Trophoblast cell (in vitro differentiated cells and primary cell): Measurements from ENCODE around the gene LRIG1.
A peak's percentile ranks its signal among the peaks of the same experiment; 100 is the strongest.

Experiments used
- DNase-seq, 2 donors: peaks; one replicate each; pipeline ENCODE4 v3.0.0-alpha.2; 2016
- H2AFZ ChIP-seq: 2 replicates; pipeline ENCODE4 v1.6.1; 2013; ENCODE audit warnings: low read length, moderate library complexity, mild to moderate bottlenecking; ENCODE audit not compliant: insufficient read depth, poor library complexity
- H2AK5ac ChIP-seq: 2 replicates; pipeline ENCODE4 v1.6.1; 2013; ENCODE audit warnings: mild to moderate bottlenecking, low read length
- H2BK120ac ChIP-seq: 2 replicates; pipeline ENCODE4 v1.6.1; 2013; ENCODE audit warnings: low read length, mild to moderate bottlenecking, moderate library complexity; ENCODE audit not compliant: insufficient read depth, poor library complexity
- H2BK12ac ChIP-seq: 2 replicates; pipeline ENCODE4 v1.6.1; 2013; ENCODE audit warnings: mild to moderate bottlenecking, low read length, moderate library complexity
- H2BK5ac ChIP-seq: 2 replicates; pipeline ENCODE4 v1.6.1; 2013; ENCODE audit warnings: low read length, low read depth, moderate library complexity, mild to moderate bottlenecking; ENCODE audit not compliant: poor library complexity
- H3K14ac ChIP-seq: 2 replicates; pipeline ENCODE4 v1.6.1; 2013; ENCODE audit warnings: mild to moderate bottlenecking, low read length
- H3K18ac ChIP-seq: 2 replicates; pipeline ENCODE4 v1.6.1; 2013; ENCODE audit warnings: mild to moderate bottlenecking, low read length
- H3K23ac ChIP-seq: 2 replicates; pipeline ENCODE4 v1.6.1; 2013; ENCODE audit warnings: low read length
- H3K27ac ChIP-seq: 2 replicates; pipeline ENCODE4 v1.5.1; 2013; ENCODE audit warnings: low read depth, mild to moderate bottlenecking, inconsistent platforms, low read length, moderate library complexity
- H3K27me3 ChIP-seq: 2 replicates; pipeline ENCODE4 v1.6.1; 2013; ENCODE audit warnings: inconsistent platforms, mild to moderate bottlenecking, low read length, moderate library complexity; ENCODE audit not compliant: insufficient read depth
- H3K36me3 ChIP-seq, 2 experiments: 1 replicate in 1 of 2; 2 replicates in 1 of 2; pipeline ENCODE4 v1.6.1; 2013; ENCODE audit warnings: low read length in 2 of 2, mild to moderate bottlenecking in 2 of 2, moderate library complexity in 1 of 2; ENCODE audit not compliant: insufficient read depth in 2 of 2, control insufficient read depth in 1 of 2
- H3K4ac ChIP-seq: 2 replicates; pipeline ENCODE4 v1.6.1; 2013; ENCODE audit warnings: low read depth, mild to moderate bottlenecking, low read length, moderate library complexity
- H3K4me1 ChIP-seq, 2 experiments: 1 replicate in 1 of 2; 2 replicates in 1 of 2; pipeline ENCODE4 v1.6.1; 2013; ENCODE audit warnings: low read length in 2 of 2, mild to moderate bottlenecking in 2 of 2, moderate library complexity in 1 of 2; ENCODE audit not compliant: insufficient read depth in 2 of 2, control insufficient read depth in 1 of 2
- H3K4me2 ChIP-seq: 2 replicates; pipeline ENCODE4 v1.6.1; 2013; ENCODE audit warnings: inconsistent platforms, mild to moderate bottlenecking, low read length, moderate library complexity
- H3K4me3 ChIP-seq: 2 replicates; pipeline ENCODE4 v1.5.1; 2013; ENCODE audit warnings: mild to moderate bottlenecking, low read depth, low read length, inconsistent platforms
- H3K79me1 ChIP-seq: one replicate; pipeline ENCODE4 v1.6.1; 2013; ENCODE audit warnings: low read length
- H3K79me2 ChIP-seq: 2 replicates; pipeline ENCODE4 v1.6.1; 2013; ENCODE audit warnings: low read length, mild to moderate bottlenecking; ENCODE audit not compliant: control insufficient read depth, insufficient read depth, poor library complexity
- H3K9ac ChIP-seq: 2 replicates; pipeline ENCODE4 v1.6.1; 2013; ENCODE audit warnings: mild to moderate bottlenecking, low read length
- H3K9me3 ChIP-seq: 2 replicates; pipeline ENCODE4 v1.6.1; 2013; ENCODE audit warnings: low read depth, mild to moderate bottlenecking, control low read depth, inconsistent platforms, low read length; ENCODE audit not compliant: insufficient read depth
- H4K12ac ChIP-seq: 2 replicates; pipeline ENCODE4 v1.6.1; 2013; ENCODE audit warnings: low read depth, mild to moderate bottlenecking, low read length, moderate library complexity
- H4K8ac ChIP-seq: 2 replicates; pipeline ENCODE4 v1.6.1; 2013; ENCODE audit warnings: low read depth, mild to moderate bottlenecking, low read length, moderate library complexity
- H4K91ac ChIP-seq: one replicate; pipeline ENCODE4 v1.6.1; 2013; ENCODE audit warnings: low read depth, mild to moderate bottlenecking, low read length, moderate library complexity
- WGBS: extraction: QIAGEN DNeasy Blood & Tissue Kit; methylation state at CpG from one replicate; pipeline ENCODE4 v1.1.7; 2013; ENCODE audit warnings: missing lambda C conversion rate; ENCODE audit not compliant: insufficient read length, insufficient coverage; ENCODE audit errors: extremely low coverage; 5-methylcytosine and 5-hydroxymethylcytosine counted together

Gene LRIG1

GRCh38 chr3:66404197-66404596 is 96.6 kb downstream of the LRIG1 start:
- H2AK5ac ChIP-seq, result no peak overlapping the region
- no peak overlapping the region for H3K4me3 ChIP-seq
- no peak overlapping the region for H2BK120ac ChIP-seq
- H3K4ac ChIP-seq, result no peak overlapping the region
- no peak overlapping the region for H4K91ac ChIP-seq
- no peaks in the 10 kb centered on the region for H3K79me2 ChIP-seq
- DNase-seq, result no peak
- H3K27ac ChIP-seq, result no peak overlapping the region
- no peaks in the 10 kb centered on the region for H3K9me3 ChIP-seq
- peaks cover 3 to 4% of the 10 kb centered on the region in 2 experiments for H3K4me1 ChIP-seq
- H3K9ac ChIP-seq, result no peak overlapping the region
- no peaks in the 10 kb centered on the region for H3K79me1 ChIP-seq
- whole genome bisulfite sequencing, result no CpG with 5 or more reads among the region's 15 CpGs
- H2BK12ac ChIP-seq, result no peak overlapping the region
- H4K8ac ChIP-seq, result no peak overlapping the region
- no peak overlapping the region for H2BK5ac ChIP-seq
- H4K12ac ChIP-seq, result no peak overlapping the region
- H3K23ac ChIP-seq, result no peak overlapping the region
- no peaks in the 10 kb centered on the region for H3K27me3 ChIP-seq
- no peak overlapping the region for H2AFZ ChIP-seq
- H3K4me2 ChIP-seq, result no peak overlapping the region
- no peak overlapping the region for H3K14ac ChIP-seq
- no peaks in the 10 kb centered on the region for H3K36me3 ChIP-seq
- H3K18ac ChIP-seq, result no peak overlapping the region

- no peak overlapping the region for H3K4me3 ChIP-seq
- no peak overlapping the region for H2AFZ ChIP-seq
- H3K23ac ChIP-seq, result no peak overlapping the region
- no peak overlapping the region for H4K91ac ChIP-seq
- no peak overlapping the region for H3K18ac ChIP-seq
- H2BK12ac ChIP-seq, result no peak overlapping the region
- no peak overlapping the region for H3K14ac ChIP-seq
- H3K9ac ChIP-seq, result no peak overlapping the region
- peaks cover 5% of the 10 kb centered on the region in 2 experiments for H3K4me1 ChIP-seq
- H3K27ac ChIP-seq, result no peak overlapping the region
- no peak overlapping the region for H4K12ac ChIP-seq
- no peaks in the 10 kb centered on the region for H3K9me3 ChIP-seq
- H2BK120ac ChIP-seq, result no peak overlapping the region
- H3K79me2 ChIP-seq, result no peaks in the 10 kb centered on the region
- H3K36me3 ChIP-seq, result no peaks in the 10 kb centered on the region
- no peak overlapping the region for H3K4ac ChIP-seq
- no peak overlapping the region for H3K4me2 ChIP-seq
- H2AK5ac ChIP-seq, result no peak overlapping the region
- peaks cover under 1% of the 10 kb centered on the region for H3K79me1 ChIP-seq
- no peak for DNase-seq
- H2BK5ac ChIP-seq, result no peak overlapping the region
- no CpG with 5 or more reads among the region's 13 CpGs for WGBS
- no peaks in the 10 kb centered on the region for H3K27me3 ChIP-seq
- H4K8ac ChIP-seq, result no peak overlapping the region
Observed at GRCh38 chr3:66403323-66403990, 97.4 kb downstream of the LRIG1 start.

- no CpG with 5 or more reads among the region's 13 CpGs for WGBS
- Histone ChIP-seq H3K4me1 (peaks cover 6 to 7% of the 10 kb centered on the region in 2 experiments), H3K36me3 (no peaks in the 10 kb centered on the region), H3K79me2 (no peaks in the 10 kb centered on the region), H3K79me1 (peaks cover 3% of the 10 kb centered on the region), H2BK120ac (no peak overlapping the region), H3K27me3 (no peaks in the 10 kb centered on the region), H3K4me3 (no peak overlapping the region), H2AK5ac (no peak overlapping the region), H2BK5ac (no peak overlapping the region), H3K4ac (no peak overlapping the region), H3K23ac (no peak overlapping the region), H3K9me3 (no peaks in the 10 kb centered on the region), H2BK12ac (no peak overlapping the region), H4K8ac (no peak overlapping the region), H3K18ac (no peak overlapping the region), H3K14ac (no peak overlapping the region), H4K91ac (no peak overlapping the region), H2AFZ (no peak overlapping the region), H3K4me2 (no peak overlapping the region), H3K9ac (no peak overlapping the region), H4K12ac (no peak overlapping the region), H3K27ac (no peak overlapping the region)
- no peak for DNase-seq
Observed at GRCh38 chr3:66402596-66403290, 98.1 kb downstream of the LRIG1 start.

GRCh38 chr3:66401675-66402491 is 98.9 kb downstream of the LRIG1 start:
- Histone ChIP-seq H3K4me1 (peaks cover 9 to 10% of the 10 kb centered on the region in 2 experiments), H3K79me1 (peaks cover 6% of the 10 kb centered on the region)

More at GRCh38 chr3:66401675-66402491, 98.9 kb downstream of the LRIG1 start:
- peak overlapping the region; percentile 8 for H3K4me3 ChIP-seq
- no CpG with 5 or more reads among the region's 20 CpGs for WGBS
- H3K27ac ChIP-seq, result no peak overlapping the region
- no peak overlapping the region for H3K18ac ChIP-seq
- H3K79me2 ChIP-seq, result no peaks in the 10 kb centered on the region
- H4K91ac ChIP-seq, result no peak overlapping the region
- H2AK5ac ChIP-seq, result no peak overlapping the region
- H4K12ac ChIP-seq, result no peak overlapping the region
- no peak overlapping the region for H2BK12ac ChIP-seq
- H3K9ac ChIP-seq, result no peak overlapping the region
- no peaks in the 10 kb centered on the region for H3K36me3 ChIP-seq
- H3K23ac ChIP-seq, result no peak overlapping the region
- no peak overlapping the region for H3K4me2 ChIP-seq
- no peak overlapping the region for H2AFZ ChIP-seq
- no peaks in the 10 kb centered on the region for H3K9me3 ChIP-seq
- H3K14ac ChIP-seq, result no peak overlapping the region
- H2BK5ac ChIP-seq, result no peak overlapping the region
- no peak overlapping the region for H4K8ac ChIP-seq
- H2BK120ac ChIP-seq, result no peak overlapping the region
- no peaks in the 10 kb centered on the region for H3K27me3 ChIP-seq
- no peak for DNase-seq
- no peak overlapping the region for H3K4ac ChIP-seq
